HUES6 (cell line): ENCODE results near the gene AHRR.

Experiments used
- H3K27ac ChIP-seq: 2 replicates; pipeline ENCODE4 v1.7.0; 2013; ENCODE audit warnings: low read depth, mild to moderate bottlenecking, low read length, inconsistent platforms
- H3K27me3 ChIP-seq: 2 replicates; pipeline ENCODE4 v1.6.1; 2013; ENCODE audit warnings: low read length; ENCODE audit not compliant: control insufficient read depth, insufficient read depth
- H3K36me3 ChIP-seq: 2 replicates; pipeline ENCODE4 v1.6.1; 2013; ENCODE audit warnings: low read length; ENCODE audit not compliant: control insufficient read depth, insufficient read depth
- H3K4me1 ChIP-seq: 2 replicates; pipeline ENCODE4 v1.6.1; 2013; ENCODE audit warnings: low read length; ENCODE audit not compliant: control insufficient read depth, insufficient read depth
- H3K4me3 ChIP-seq: 2 replicates; pipeline ENCODE4 v1.5.1; 2013; ENCODE audit warnings: low read depth, low read length
- H3K9ac ChIP-seq: one replicate; pipeline ENCODE4 v1.6.1; 2013; ENCODE audit warnings: mild to moderate bottlenecking, low read length
- H3K9me3 ChIP-seq: 2 replicates; pipeline ENCODE4 v1.6.1; 2013; ENCODE audit warnings: low read depth, low read length; ENCODE audit not compliant: control insufficient read depth, insufficient read depth

AHRR gene

GRCh38 chr5:446066-446882 lies 124.8 kb downstream of the AHRR start:
- no peaks in the 10 kb centered on the region for H3K27me3 ChIP-seq
- H3K9ac ChIP-seq = no peak overlapping the region
- no peaks in the 10 kb centered on the region; the same call in 1 of the 2 replicates for H3K9me3 ChIP-seq
- no peak overlapping the region for H3K27ac ChIP-seq
- no peak overlapping the region for H3K4me3 ChIP-seq
- H3K36me3 ChIP-seq = peaks cover 41% of the 10 kb centered on the region
- peaks cover 7% of the 10 kb centered on the region; the same call in 1 of the 2 replicates for H3K4me1 ChIP-seq

- H3K4me3 ChIP-seq = no peak overlapping the region
- H3K9ac ChIP-seq = no peak overlapping the region
- H3K36me3 ChIP-seq = peaks cover 45% of the 10 kb centered on the region
These were observed 125.4 kb downstream of the AHRR start for GRCh38 chr5:446883-447263.

GRCh38 chr5:447501-447900 lies 126.0 kb downstream of the AHRR start:
- Histone ChIP-seq H3K4me3 (no peak overlapping the region), H3K27ac (no peak overlapping the region), H3K27me3 (no peaks in the 10 kb centered on the region), H3K9me3 (peaks cover 8% of the 10 kb centered on the region; the same call in 1 of the 2 replicates), H3K36me3 (peaks cover 50% of the 10 kb centered on the region), H3K4me1 (peaks cover 7% of the 10 kb centered on the region; the same call in 1 of the 2 replicates), H3K9ac (no peak overlapping the region)

More at GRCh38 chr5:446883-447263, 125.4 kb downstream of the AHRR start:
- Histone ChIP-seq H3K9me3 (peaks cover 5% of the 10 kb centered on the region; the same call in 1 of the 2 replicates), H3K27ac (no peak overlapping the region), H3K4me1 (peaks cover 7% of the 10 kb centered on the region; the same call in 1 of the 2 replicates), H3K27me3 (no peaks in the 10 kb centered on the region)

- H3K36me3 ChIP-seq = peaks cover 58% of the 10 kb centered on the region
- peaks cover 7% of the 10 kb centered on the region; the same call in 1 of the 2 replicates for H3K4me1 ChIP-seq
- H3K9me3 ChIP-seq = peaks cover 8% of the 10 kb centered on the region; the same call in 1 of the 2 replicates
- no peak overlapping the region for H3K27ac ChIP-seq
- no peak overlapping the region for H3K4me3 ChIP-seq
- H3K9ac ChIP-seq = no peak overlapping the region
- no peaks in the 10 kb centered on the region for H3K27me3 ChIP-seq
These were observed 126.7 kb downstream of the AHRR start for GRCh38 chr5:448061-448765.

GRCh38 chr5:448766-449090 lies 127.2 kb downstream of the AHRR start:
- peaks cover 63% of the 10 kb centered on the region for H3K36me3 ChIP-seq
- peaks cover 8% of the 10 kb centered on the region; the same call in 1 of the 2 replicates for H3K9me3 ChIP-seq
- H3K27ac ChIP-seq = no peak overlapping the region
- no peaks in the 10 kb centered on the region for H3K27me3 ChIP-seq
- no peak overlapping the region for H3K4me3 ChIP-seq
- H3K9ac ChIP-seq = no peak overlapping the region
- H3K4me1 ChIP-seq = peaks cover 5% of the 10 kb centered on the region; the same call in 1 of the 2 replicates

- H3K4me1 ChIP-seq = 0 out of 2 replicates have a peak, but pooled peaks cover under 1% of the 10 kb centered on the region
- no peak overlapping the region for H3K27ac ChIP-seq
- peaks cover 67% of the 10 kb centered on the region for H3K36me3 ChIP-seq
- peaks cover 8% of the 10 kb centered on the region; the same call in 1 of the 2 replicates for H3K9me3 ChIP-seq
- H3K9ac ChIP-seq = no peak overlapping the region
- H3K4me3 ChIP-seq = no peak overlapping the region
- H3K27me3 ChIP-seq = no peaks in the 10 kb centered on the region
These were observed 127.6 kb downstream of the AHRR start for GRCh38 chr5:449151-449550.

GRCh38 chr5:451587-452458 lies 130.3 kb downstream of the AHRR start:
- H3K27ac ChIP-seq = no peak overlapping the region
- peaks cover 4% of the 10 kb centered on the region; the same call in 1 of the 2 replicates for H3K4me1 ChIP-seq
- no peaks in the 10 kb centered on the region for H3K27me3 ChIP-seq
- H3K9ac ChIP-seq = no peak overlapping the region
- H3K4me3 ChIP-seq = no peak overlapping the region
- peaks cover 78% of the 10 kb centered on the region for H3K36me3 ChIP-seq
- H3K9me3 ChIP-seq = peaks cover 8% of the 10 kb centered on the region; the same call in 1 of the 2 replicates

- H3K27me3 ChIP-seq = no peaks in the 10 kb centered on the region
- peaks cover 4% of the 10 kb centered on the region; the same call in 1 of the 2 replicates for H3K4me1 ChIP-seq
- peaks cover 77% of the 10 kb centered on the region for H3K36me3 ChIP-seq
- no peak overlapping the region for H3K27ac ChIP-seq
- H3K4me3 ChIP-seq = no peak overlapping the region
- H3K9ac ChIP-seq = no peak overlapping the region
- peaks cover 8% of the 10 kb centered on the region; the same call in 1 of the 2 replicates for H3K9me3 ChIP-seq
These were observed 131.6 kb downstream of the AHRR start for GRCh38 chr5:452978-453710.

GRCh38 chr5:453725-454481 lies 132.4 kb downstream of the AHRR start:
- Histone ChIP-seq H3K9ac (no peak overlapping the region), H3K27ac (no peak overlapping the region), H3K9me3 (peaks cover 8% of the 10 kb centered on the region; the same call in 1 of the 2 replicates), H3K36me3 (peaks cover 70% of the 10 kb centered on the region), H3K27me3 (no peaks in the 10 kb centered on the region), H3K4me1 (peaks cover 4% of the 10 kb centered on the region; the same call in 1 of the 2 replicates), H3K4me3 (no peak overlapping the region)
